ENCODE results near the gene ENTPD3.

DNA sequence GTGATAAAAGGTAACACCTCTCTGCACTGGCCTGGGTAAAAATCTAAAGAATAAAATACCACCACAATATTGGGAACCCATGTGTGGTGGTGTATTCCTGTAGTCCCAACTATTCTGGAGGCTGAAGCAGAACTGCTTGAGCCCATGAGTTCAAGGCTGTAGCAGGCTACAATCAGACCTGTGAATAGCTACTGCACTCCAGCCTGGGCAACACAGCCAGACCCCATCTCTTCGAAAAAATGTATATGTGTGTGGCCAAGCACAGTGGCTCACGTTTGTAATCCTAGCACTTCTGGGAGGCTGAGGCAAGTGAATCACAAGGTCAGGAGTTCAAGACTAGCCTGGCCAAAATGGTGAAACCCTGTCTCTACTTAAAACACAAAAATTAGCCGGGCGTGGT is 68.3 kb downstream of the ENTPD3 start:
- TF ChIP-seq CTCF (conservative IDR thresholded peaks at IDR 0.05; ENCODE audit: low read length), result no peak
- no peak for TF ChIP-seq EZH2phosphoT487 (IDR thresholded peaks at IDR 0.05; ENCODE audit: borderline replicate concordance, low read depth, low read length)

Measured in OCI-LY7 (cell line).